Measurements from ENCODE around the gene ACADL.

The ACADL gene

GRCh38 chr2:210262036-210262435 lies 36.8 kb upstream of the ACADL start:
- ChIA-PET POLR2A (interaction anchor here (0.7 kb wide), 1 partner anchor 66 kb away, joined by 3 read pairs; no protein-coding TSS in a partner anchor), CTCF (no interaction called here)
- peaks cover 0 to 6% (median 0%) of the 10 kb centered on the region in 5 experiments for H3K27me3 ChIP-seq (replicated peaks in 2 of 5; ENCODE audit: control insufficient read depth in 4 of 5, insufficient read depth in 5 of 5, low read length in 4 of 5)
- H3K4me1 ChIP-seq (ENCODE audit: control extremely low read depth in 1 of 4, control insufficient read depth in 4 of 4, insufficient read depth in 4 of 4, low read length in 3 of 4): no peaks in the 10 kb centered on the region
- no peaks in the 10 kb centered on the region for H3K9me3 ChIP-seq (ENCODE audit: control extremely low read depth in 1 of 5, control insufficient read depth in 4 of 5, insufficient read depth in 2 of 5, low read depth in 1 of 5, low read length in 4 of 5)
- no peak for DNase-seq
- WGBS (ENCODE audit: insufficient coverage): 94% methylated on average over 2 of the region's 2 CpGs
- H3K4me3 ChIP-seq (ENCODE audit: control insufficient read depth in 1 of 7, extremely low read depth in 1 of 7, insufficient read depth in 4 of 7, low read depth in 2 of 7, low read length in 6 of 7): no peak overlapping the region
- H3K27ac ChIP-seq (ENCODE audit: insufficient read depth in 1 of 2, low read depth in 1 of 2, low read length in 2 of 2, poor library complexity in 1 of 2, severe bottlenecking in 2 of 2): no peak overlapping the region
- H3K36me3 ChIP-seq (ENCODE audit: control insufficient read depth in 4 of 4, insufficient read depth in 4 of 4, low read length in 3 of 4): no peaks in the 10 kb centered on the region

- H3K4me1 ChIP-seq (ENCODE audit: control extremely low read depth in 1 of 4, control insufficient read depth in 4 of 4, insufficient read depth in 4 of 4, low read length in 3 of 4): no peaks in the 10 kb centered on the region
- no peak overlapping the region for H3K27ac ChIP-seq (ENCODE audit: insufficient read depth in 1 of 2, low read depth in 1 of 2, low read length in 2 of 2, poor library complexity in 1 of 2, severe bottlenecking in 2 of 2)
- H3K36me3 ChIP-seq (ENCODE audit: control insufficient read depth in 4 of 4, insufficient read depth in 4 of 4, low read length in 3 of 4): no peaks in the 10 kb centered on the region
- H3K9me3 ChIP-seq (ENCODE audit: control extremely low read depth in 1 of 5, control insufficient read depth in 4 of 5, insufficient read depth in 2 of 5, low read depth in 1 of 5, low read length in 4 of 5): peaks cover 0 to 1% (median 0%) of the 10 kb centered on the region in 5 experiments
- CTCF ChIA-PET: no interaction called here
- H3K27me3 ChIP-seq (replicated peaks in 2 of 5; ENCODE audit: control insufficient read depth in 4 of 5, insufficient read depth in 5 of 5, low read length in 4 of 5): peaks cover 0 to 2% (median 0%) of the 10 kb centered on the region in 5 experiments
- no peak for DNase-seq
- no peak overlapping the region for H3K4me3 ChIP-seq (ENCODE audit: control insufficient read depth in 1 of 7, extremely low read depth in 1 of 7, insufficient read depth in 4 of 7, low read depth in 2 of 7, low read length in 6 of 7)
- POLR2A ChIA-PET: no interaction called here
These were observed 34.4 kb upstream of the ACADL start for GRCh38 chr2:210259687-210260086.

- H3K4me1 ChIP-seq (ENCODE audit: control extremely low read depth in 1 of 4, control insufficient read depth in 4 of 4, insufficient read depth in 4 of 4, low read length in 3 of 4): no peaks in the 10 kb centered on the region
- H3K9me3 ChIP-seq (ENCODE audit: control extremely low read depth in 1 of 5, control insufficient read depth in 4 of 5, insufficient read depth in 2 of 5, low read depth in 1 of 5, low read length in 4 of 5): peaks cover 0 to 1% (median 0%) of the 10 kb centered on the region in 5 experiments
- H3K36me3 ChIP-seq (ENCODE audit: control insufficient read depth in 4 of 4, insufficient read depth in 4 of 4, low read length in 3 of 4): no peaks in the 10 kb centered on the region
- 95% methylated on average over 6 of the region's 7 CpGs for WGBS (ENCODE audit: insufficient coverage)
- H3K4me3 ChIP-seq (ENCODE audit: control insufficient read depth in 1 of 7, extremely low read depth in 1 of 7, insufficient read depth in 4 of 7, low read depth in 2 of 7, low read length in 6 of 7): no peak overlapping the region
- DNase-seq: no peak
- POLR2A ChIA-PET: no interaction called here
- CTCF ChIA-PET: interaction anchor here (0.9 kb wide), 1 partner anchor 28 kb away, joined by 3 read pairs; the partner anchor contains the start of gene ACADL
- no peaks in the 10 kb centered on the region for H3K27me3 ChIP-seq (replicated peaks in 2 of 5; ENCODE audit: control insufficient read depth in 4 of 5, insufficient read depth in 5 of 5, low read length in 4 of 5)
- H3K27ac ChIP-seq (ENCODE audit: insufficient read depth in 1 of 2, low read depth in 1 of 2, low read length in 2 of 2, poor library complexity in 1 of 2, severe bottlenecking in 2 of 2): no peak overlapping the region
These were observed 27.7 kb upstream of the ACADL start for GRCh38 chr2:210252699-210253606.

- no CpG with 5 or more reads among the region's 1 CpG for WGBS (ENCODE audit: insufficient coverage)
- POLR2A ChIA-PET: no interaction called here
- Histone ChIP-seq H3K27ac (ENCODE audit: insufficient read depth in 1 of 2, low read depth in 1 of 2, low read length in 2 of 2, poor library complexity in 1 of 2, severe bottlenecking in 2 of 2) (no peak overlapping the region), H3K27me3 (replicated peaks in 2 of 5; ENCODE audit: control insufficient read depth in 4 of 5, insufficient read depth in 5 of 5, low read length in 4 of 5) (no peaks in the 10 kb centered on the region), H3K4me1 (ENCODE audit: control extremely low read depth in 1 of 4, control insufficient read depth in 4 of 4, insufficient read depth in 4 of 4, low read length in 3 of 4) (no peaks in the 10 kb centered on the region), H3K9me3 (ENCODE audit: control extremely low read depth in 1 of 5, control insufficient read depth in 4 of 5, insufficient read depth in 2 of 5, low read depth in 1 of 5, low read length in 4 of 5) (no peaks in the 10 kb centered on the region), H3K36me3 (ENCODE audit: control insufficient read depth in 4 of 4, insufficient read depth in 4 of 4, low read length in 3 of 4) (no peaks in the 10 kb centered on the region), H3K4me3 (ENCODE audit: control insufficient read depth in 1 of 7, extremely low read depth in 1 of 7, insufficient read depth in 4 of 7, low read depth in 2 of 7, low read length in 6 of 7) (no peak overlapping the region)
- DNase-seq: no peak
- CTCF ChIA-PET: interaction anchor here (0.5 to 1.8 kb wide), 3 partner anchors 98 to 907 kb away, joined by 3 to 4 read pairs (median 4); no protein-coding TSS in a partner anchor
These were observed 25.4 kb upstream of the ACADL start for GRCh38 chr2:210250622-210251021.

- Histone ChIP-seq H3K9me3 (ENCODE audit: control extremely low read depth in 1 of 5, control insufficient read depth in 4 of 5, insufficient read depth in 2 of 5, low read depth in 1 of 5, low read length in 4 of 5) (no peaks in the 10 kb centered on the region), H3K36me3 (ENCODE audit: control insufficient read depth in 4 of 4, insufficient read depth in 4 of 4, low read length in 3 of 4) (no peaks in the 10 kb centered on the region), H3K4me1 (ENCODE audit: control extremely low read depth in 1 of 4, control insufficient read depth in 4 of 4, insufficient read depth in 4 of 4, low read length in 3 of 4) (no peaks in the 10 kb centered on the region), H3K27me3 (replicated peaks in 2 of 5; ENCODE audit: control insufficient read depth in 4 of 5, insufficient read depth in 5 of 5, low read length in 4 of 5) (peaks cover 0 to 2% (median 0%) of the 10 kb centered on the region in 5 experiments), H3K4me3 (ENCODE audit: control insufficient read depth in 1 of 7, extremely low read depth in 1 of 7, insufficient read depth in 4 of 7, low read depth in 2 of 7, low read length in 6 of 7) (no peak overlapping the region), H3K27ac (ENCODE audit: insufficient read depth in 1 of 2, low read depth in 1 of 2, low read length in 2 of 2, poor library complexity in 1 of 2, severe bottlenecking in 2 of 2) (no peak overlapping the region)
- POLR2A ChIA-PET: no interaction called here
- WGBS (ENCODE audit: insufficient coverage): 82% methylated on average over 3 of the region's 3 CpGs
- CTCF ChIA-PET: no interaction called here
- no peak for DNase-seq
These were observed 8.2 kb upstream of the ACADL start for GRCh38 chr2:210233487-210233886.

- Histone ChIP-seq H3K4me3 (ENCODE audit: control insufficient read depth in 1 of 7, extremely low read depth in 1 of 7, insufficient read depth in 4 of 7, low read depth in 2 of 7, low read length in 6 of 7) (no peak overlapping the region), H3K4me1 (ENCODE audit: control extremely low read depth in 1 of 4, control insufficient read depth in 4 of 4, insufficient read depth in 4 of 4, low read length in 3 of 4) (no peaks in the 10 kb centered on the region), H3K27me3 (replicated peaks in 2 of 5; ENCODE audit: control insufficient read depth in 4 of 5, insufficient read depth in 5 of 5, low read length in 4 of 5) (peaks cover 3 to 13% (median 5%) of the 10 kb centered on the region in 5 experiments), H3K9me3 (ENCODE audit: control extremely low read depth in 1 of 5, control insufficient read depth in 4 of 5, insufficient read depth in 2 of 5, low read depth in 1 of 5, low read length in 4 of 5) (no peaks in the 10 kb centered on the region), H3K36me3 (ENCODE audit: control insufficient read depth in 4 of 4, insufficient read depth in 4 of 4, low read length in 3 of 4) (no peaks in the 10 kb centered on the region), H3K27ac (ENCODE audit: insufficient read depth in 1 of 2, low read depth in 1 of 2, low read length in 2 of 2, poor library complexity in 1 of 2, severe bottlenecking in 2 of 2) (no peak overlapping the region)
- ChIA-PET POLR2A (no interaction called here), CTCF (no interaction called here)
- no peak for DNase-seq
These were observed 5.7 kb upstream of the ACADL start for GRCh38 chr2:210230984-210231383.

- 95% methylated on average over 2 of the region's 2 CpGs for WGBS (ENCODE audit: insufficient coverage)
- Histone ChIP-seq H3K4me3 (ENCODE audit: control insufficient read depth in 1 of 7, extremely low read depth in 1 of 7, insufficient read depth in 4 of 7, low read depth in 2 of 7, low read length in 6 of 7) (no peak overlapping the region), H3K27ac (ENCODE audit: insufficient read depth in 1 of 2, low read depth in 1 of 2, low read length in 2 of 2, poor library complexity in 1 of 2, severe bottlenecking in 2 of 2) (no peak overlapping the region), H3K27me3 (replicated peaks in 2 of 5; ENCODE audit: control insufficient read depth in 4 of 5, insufficient read depth in 5 of 5, low read length in 4 of 5) (peaks cover 3 to 18% (median 8%) of the 10 kb centered on the region in 5 experiments), H3K9me3 (ENCODE audit: control extremely low read depth in 1 of 5, control insufficient read depth in 4 of 5, insufficient read depth in 2 of 5, low read depth in 1 of 5, low read length in 4 of 5) (no peaks in the 10 kb centered on the region), H3K4me1 (ENCODE audit: control extremely low read depth in 1 of 4, control insufficient read depth in 4 of 4, insufficient read depth in 4 of 4, low read length in 3 of 4) (peaks cover 0 to 2% (median under 1%) of the 10 kb centered on the region in 4 experiments), H3K36me3 (ENCODE audit: control insufficient read depth in 4 of 4, insufficient read depth in 4 of 4, low read length in 3 of 4) (no peaks in the 10 kb centered on the region)
- CTCF ChIA-PET: no interaction called here
- no peak for DNase-seq
- POLR2A ChIA-PET: no interaction called here
These were observed 5.3 kb upstream of the ACADL start for GRCh38 chr2:210230518-210230917.
